GM12891 (cell line): ENCODE results near the gene FBXL2.

ENCODE experiments used
- PAX5 ChIP-seq: IDR thresholded peaks from 2 replicates; pipeline ENCODE4 v1.6.1; 2011; ENCODE audit warnings: low read length, moderate library complexity, mild to moderate bottlenecking; ENCODE audit not compliant: insufficient read depth, severe bottlenecking
- POLR2A ChIP-seq: IDR thresholded peaks from 2 replicates; pipeline ENCODE4 v1.6.1; 2011; ENCODE audit warnings: low read depth, low read length, control low read depth
- POLR2AphosphoS5 ChIP-seq: IDR thresholded peaks from 2 replicates; pipeline ENCODE4 v1.6.1; 2011; ENCODE audit warnings: low read depth, low read length, control low read depth
- POU2F2 ChIP-seq: IDR thresholded peaks from 2 replicates; pipeline ENCODE4 v1.6.1; 2011; ENCODE audit warnings: low read depth, mild to moderate bottlenecking, control low read depth, low read length, moderate library complexity
- SPI1 ChIP-seq: IDR thresholded peaks from 2 replicates; pipeline ENCODE4 v1.6.1; 2011; ENCODE audit warnings: low read depth, low read length, control low read depth
- TAF1 ChIP-seq: IDR thresholded peaks from 2 replicates; pipeline ENCODE4 v1.6.1; 2011; ENCODE audit warnings: low read depth, low read length, control low read depth

DNA sequence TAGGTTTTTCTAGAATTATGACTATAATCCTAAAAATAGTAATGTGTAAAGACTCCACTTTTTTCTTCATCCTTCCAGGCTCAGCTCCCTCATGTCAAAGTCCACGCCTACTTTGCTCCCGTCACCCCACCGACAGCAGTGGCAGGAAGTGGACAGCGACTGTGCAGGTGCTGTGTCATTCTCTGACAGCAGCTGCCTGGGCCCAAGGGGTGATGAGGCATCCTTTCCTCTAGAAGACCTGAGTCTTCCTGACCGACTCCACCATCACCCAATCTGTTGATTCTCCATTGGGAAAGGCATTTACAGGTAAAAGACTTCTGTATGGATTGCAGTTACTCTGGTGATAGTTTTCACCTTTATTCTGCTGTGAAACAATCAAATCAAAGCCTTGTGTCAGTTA is 108.2 kb downstream of the FBXL2 start:
- TF ChIP-seq POLR2A (no peak), SPI1 (no peak), POLR2AphosphoS5 (0 out of 2 replicates have a peak, but pooled peaks have one; percentile 15), TAF1 (no peak), POU2F2 (no peak), PAX5 (no peak)
